ENCODE results near the gene STK31.
A peak's percentile ranks its signal among the peaks of the same experiment; 100 is the strongest.

STK31 gene

GRCh38 chr7:23679898-23680413 is 30.1 kb upstream of the STK31 start, which contains the start of gene FAM221A (continued):
- no peak for TF ChIP-seq ZNF623 (tag by site-specific recombination; IDR thresholded peaks at IDR 0.05)
- no peak for TF ChIP-seq ZNF350 (tag by site-specific recombination; IDR thresholded peaks at IDR 0.05)
- peak; percentile 86 for TF ChIP-seq ZSCAN30 (tag by site-specific recombination; IDR thresholded peaks at IDR 0.05)
- TF ChIP-seq ZBTB20 (tag by site-specific recombination; IDR thresholded peaks at IDR 0.05): peak; percentile 98
- peak; percentile 60 for TF ChIP-seq SP3 (tag by site-specific recombination; IDR thresholded peaks at IDR 0.05)
- no peak for TF ChIP-seq ZNF433 (tag by site-specific recombination; IDR thresholded peaks at IDR 0.05; ENCODE audit: low read depth)
- no peak for TF ChIP-seq ZNF664 (tag by site-specific recombination; IDR thresholded peaks at IDR 0.05)
- TF ChIP-seq SP2 (tag by site-specific recombination; IDR thresholded peaks at IDR 0.05): peak; percentile 73
- TF ChIP-seq HIC1 (tag by site-specific recombination; IDR thresholded peaks at IDR 0.05): no peak
- no peak for TF ChIP-seq ZSCAN18 (tag by site-specific recombination; IDR thresholded peaks at IDR 0.05)
- TF ChIP-seq ZNF704 (tag by site-specific recombination; IDR thresholded peaks at IDR 0.05): no peak
- peak; percentile 16; the same call in 1 of the 2 replicates for TF ChIP-seq GLIS1 (tag by site-specific recombination; IDR thresholded peaks at IDR 0.05)
- peak; percentile 98 for TF ChIP-seq KLF10 (tag by site-specific recombination; IDR thresholded peaks at IDR 0.05)
- no peak for TF ChIP-seq SCRT1 (tag by site-specific recombination; IDR thresholded peaks at IDR 0.05; ENCODE audit: borderline replicate concordance)
- no peak for TF ChIP-seq ZNF114 (tag by site-specific recombination; IDR thresholded peaks at IDR 0.05)
- TF ChIP-seq ZBTB6 (tag by site-specific recombination; IDR thresholded peaks at IDR 0.05): no peak
- TF ChIP-seq ZNF791 (tag by site-specific recombination; IDR thresholded peaks at IDR 0.05): no peak
- peak; percentile 71 for TF ChIP-seq ZBTB26 (tag by site-specific recombination; optimal IDR thresholded peaks at IDR 0.05)
- no peak for TF ChIP-seq ZNF518A (tag by site-specific recombination; conservative IDR thresholded peaks at IDR 0.05; ENCODE audit: low read depth)
- TF ChIP-seq HOXD13 (CRISPR knock-in tag; IDR thresholded peaks at IDR 0.05; ENCODE audit: borderline replicate concordance): no peak
- TF ChIP-seq ZBTB11 (tag by site-specific recombination; conservative IDR thresholded peaks at IDR 0.05; ENCODE audit: low read depth): no peak
- no peak for TF ChIP-seq GLI2 (tag by site-specific recombination; IDR thresholded peaks at IDR 0.05; ENCODE audit: borderline replicate concordance, low read depth)
- peak; percentile 80 for TF ChIP-seq KLF9 (tag by site-specific recombination; IDR thresholded peaks at IDR 0.05; ENCODE audit: low read depth)

Measured in HEK293 (cell line).